ENCODE data around the gene NOL4. TPM values are rescaled to one million over a fixed set of nuclear protein-coding genes. Genes with fewer than 3 reads are reported as not detected.

NOL4 gene
- total RNA-seq, 1 experiment from 2014 or later, result not detected

GRCh38 chr18:34196256-34196655 lies 28.5 kb downstream of the NOL4 start:
- DNase-seq (ENCODE audit: low read depth), result no peak

- no peak for DNase-seq (ENCODE audit: low read depth)
These were observed 30.5 kb downstream of the NOL4 start for GRCh38 chr18:34194239-34194638.

DNA sequence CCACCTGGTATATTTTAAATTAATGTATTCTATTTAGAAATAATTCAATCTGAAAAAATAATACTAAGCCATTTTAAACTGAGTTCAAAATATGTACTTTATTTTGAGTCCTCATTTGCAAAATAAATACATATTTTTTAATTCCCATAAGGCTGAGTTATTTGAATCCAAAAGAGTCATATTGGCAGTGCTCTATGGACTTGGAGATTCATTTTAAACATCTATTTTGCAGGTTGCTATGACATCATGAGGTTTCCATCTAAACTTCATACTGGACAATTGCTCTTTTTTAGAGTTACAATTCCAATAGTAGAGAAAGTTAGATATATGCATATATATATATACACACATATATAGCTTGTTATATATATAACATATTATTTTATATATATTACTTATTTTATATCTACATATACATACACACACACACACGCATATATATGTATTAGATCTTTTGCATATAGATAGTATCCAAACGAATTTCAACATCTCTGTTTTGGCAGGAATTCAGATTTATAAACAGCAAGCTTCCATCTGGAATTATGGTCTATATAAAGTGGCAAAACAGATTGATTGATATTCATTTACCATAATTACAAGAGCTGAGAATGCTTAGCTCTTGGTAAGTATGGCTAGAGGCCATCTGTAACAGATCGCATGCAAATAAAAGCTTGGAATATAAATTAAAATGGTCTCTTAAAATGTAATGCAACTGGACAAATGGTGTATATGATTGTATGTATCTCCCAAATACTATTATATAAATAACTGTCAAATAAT lies 34.9 kb downstream of the NOL4 start:
- no peak for DNase-seq (ENCODE audit: low read depth)

Data from HT1080 (cell line).